HG03571 (cell line): ENCODE data around the gene FGL2.
"Not testable (repeated sequence)": the region's sequence is repeated elsewhere in the genome, so short reads cannot be mapped to it uniquely, and the experiment has no call there.

ENCODE experiments used
- ATAC-seq: cut with Tn5 transposase; IDR thresholded peaks from one replicate; pipeline ENCODE4 v1.9.1; 2021; ENCODE audit not compliant: unreplicated experiment

The FGL2 gene

GRCh38 chr7:77157446-77157845, 42.2 kb downstream of the FGL2 start:
- peak; percentile 69 for ATAC-seq

GRCh38 chr7:77157034-77157433, 42.6 kb downstream of the FGL2 start:
- ATAC-seq, result peak; percentile 76

GRCh38 chr7:77155601-77156377, 43.8 kb downstream of the FGL2 start:
- not testable (repeated sequence) for ATAC-seq

- peak; percentile 48 for ATAC-seq
Measured at GRCh38 chr7:77154917-77155464, 44.6 kb downstream of the FGL2 start.

- not testable (repeated sequence) for ATAC-seq
Measured at GRCh38 chr7:77152232-77152631, 47.4 kb downstream of the FGL2 start.
